GM18507 (cell line): ENCODE measurements around the gene CORO2A.
"Not testable (repeated sequence)": the region's sequence is repeated elsewhere in the genome, so short reads cannot be mapped to it uniquely, and the experiment has no call there.

Source experiments
- DNase-seq: peaks from one replicate; pipeline ENCODE4 v3.0.0; 2011; ENCODE audit warnings: low read depth; ENCODE audit not compliant: insufficient read length; ENCODE audit errors: extremely low spot score
- FAIRE-seq: peaks from 2 replicates; lab custom pipeline; 2011; peaks lifted over from hg19 to GRCh38; lab: Jason Lieb, UNC

The CORO2A gene

GRCh38 chr9:98094851-98095250, 97.6 kb downstream of the CORO2A start:
- DNase-seq (no peak), FAIRE-seq (no peak)

- DNase-seq (no peak), FAIRE-seq (no peak)
Observed at GRCh38 chr9:98094316-98094715, 98.1 kb downstream of the CORO2A start.

GRCh38 chr9:98092613-98092931, 99.9 kb downstream of the CORO2A start:
- FAIRE-seq (no peak), DNase-seq (no peak)

GRCh38 chr9:98091735-98092612, 100.5 kb downstream of the CORO2A start:
- FAIRE-seq = no peak
- DNase-seq = no peak

GRCh38 chr9:98090674-98091073, 101.8 kb downstream of the CORO2A start:
- not testable (repeated sequence) for DNase-seq, FAIRE-seq

- FAIRE-seq = peak; percentile 62
- peak; percentile 51 for DNase-seq
Observed at GRCh38 chr9:98087420-98088354, 104.8 kb downstream of the CORO2A start.

- no peak for FAIRE-seq
- no peak for DNase-seq
Observed at GRCh38 chr9:98086461-98086860, 106.0 kb downstream of the CORO2A start.

- FAIRE-seq (no peak), DNase-seq (no peak)
Observed at GRCh38 chr9:98085944-98086343, 106.5 kb downstream of the CORO2A start.

- FAIRE-seq (no peak), DNase-seq (no peak)
Observed at GRCh38 chr9:98085058-98085457, 107.4 kb downstream of the CORO2A start.

- no peak for FAIRE-seq
- DNase-seq = no peak
Observed at GRCh38 chr9:98084396-98084795, 108.0 kb downstream of the CORO2A start.

GRCh38 chr9:98083566-98084183, 108.8 kb downstream of the CORO2A start:
- FAIRE-seq (no peak), DNase-seq (no peak)

GRCh38 chr9:98083061-98083501, 109.4 kb downstream of the CORO2A start:
- FAIRE-seq (no peak), DNase-seq (no peak)

GRCh38 chr9:98081477-98082219, 110.8 kb downstream of the CORO2A start:
- DNase-seq (no peak), FAIRE-seq (no peak)

- DNase-seq (no peak), FAIRE-seq (no peak)
Observed at GRCh38 chr9:98080780-98081179, 111.7 kb downstream of the CORO2A start.

- no peak for FAIRE-seq
- DNase-seq = no peak
Observed at GRCh38 chr9:98080326-98080725, 112.1 kb downstream of the CORO2A start.

GRCh38 chr9:98078895-98079294, 113.5 kb downstream of the CORO2A start:
- DNase-seq = no peak
- no peak for FAIRE-seq

GRCh38 chr9:98076514-98076890, 115.9 kb downstream of the CORO2A start:
- not testable (repeated sequence) for DNase-seq

GRCh38 chr9:98075332-98075805, 117.1 kb downstream of the CORO2A start:
- no peak for DNase-seq

More at GRCh38 chr9:98076514-98076890, 115.9 kb downstream of the CORO2A start:
- FAIRE-seq = not testable (repeated sequence)

More at GRCh38 chr9:98075332-98075805, 117.1 kb downstream of the CORO2A start:
- FAIRE-seq = no peak
